Activated CD4-positive, alpha-beta T cell treated with anti-CD3 and anti-CD28 coated beads, Interleukin-2, amount 10 ng/mL, durations not matched to agents 24 days and 14 days (primary cell): ENCODE measurements around the gene FAM120B. TPM values are rescaled to one million over a fixed set of nuclear protein-coding genes. Genes with fewer than 3 reads are reported as not detected.

Experiments
- DNase-seq: peaks from one replicate; pipeline ENCODE4 v3.0.0; 2022
- H3K27ac Mint-ChIP-seq: one replicate; pipeline ENCODE4 v1.8.0; 2022; ENCODE audit warnings: mild to moderate bottlenecking, mixed read lengths
- H3K27me3 Mint-ChIP-seq: one replicate; pipeline ENCODE4 v1.8.0; 2022; ENCODE audit warnings: mixed read lengths
- H3K36me3 Mint-ChIP-seq: one replicate; pipeline ENCODE4 v1.8.0; 2022; ENCODE audit warnings: low read depth, mild to moderate bottlenecking, mixed read lengths
- H3K4me1 Mint-ChIP-seq: one replicate; pipeline ENCODE4 v1.8.0; 2021; ENCODE audit warnings: mixed read lengths
- H3K4me3 Mint-ChIP-seq: one replicate; pipeline ENCODE4 v1.8.0; 2022; ENCODE audit warnings: mild to moderate bottlenecking, moderate library complexity, mixed read lengths
- H3K9me3 Mint-ChIP-seq: one replicate; pipeline ENCODE4 v1.8.0; 2021; ENCODE audit warnings: mixed read lengths
- intact Hi-C: fragments of 100-400 bp; cut with micrococcal nuclease; formaldehyde crosslinking; loops from one replicate; pipeline ENCODE4 v1.15.1; 2023
- total RNA-seq: library from RNA; stranded (reverse); gene quantifications from 2 replicates; pipeline ENCODE4 v1.2.3, GENCODE V29; 2022

FAM120B gene
- total RNA-seq, 1 donor from 2014 or later: 19.3 TPM

GRCh38 chr6:170267688-170268087, 38.9 kb upstream of the FAM120B start:
- Mint-ChIP-seq H3K4me3 (no peak overlapping the region), H3K9me3 (no peaks in the 10 kb centered on the region)

GRCh38 chr6:170268216-170269129, 38.1 kb upstream of the FAM120B start:
- intact Hi-C loops: no loop called here
- no peaks in the 10 kb centered on the region for H3K9me3 Mint-ChIP-seq
- H3K27ac Mint-ChIP-seq: no peak overlapping the region
- DNase-seq: no peak
- H3K4me1 Mint-ChIP-seq: peaks cover 10% of the 10 kb centered on the region
- peaks cover 51% of the 10 kb centered on the region for H3K27me3 Mint-ChIP-seq
- no peaks in the 10 kb centered on the region for H3K36me3 Mint-ChIP-seq
- H3K4me3 Mint-ChIP-seq: no peak overlapping the region

More at GRCh38 chr6:170267688-170268087, 38.9 kb upstream of the FAM120B start:
- no peak overlapping the region for H3K27ac Mint-ChIP-seq
- H3K27me3 Mint-ChIP-seq: peaks cover 54% of the 10 kb centered on the region
- peaks cover 10% of the 10 kb centered on the region for H3K4me1 Mint-ChIP-seq
- DNase-seq: no peak
- intact Hi-C loops: no loop called here
- H3K36me3 Mint-ChIP-seq: no peaks in the 10 kb centered on the region

- no peak overlapping the region for H3K27ac Mint-ChIP-seq
Observed at GRCh38 chr6:170269151-170269845, 37.3 kb upstream of the FAM120B start.

GRCh38 chr6:170269846-170270541, 36.6 kb upstream of the FAM120B start:
- peaks cover 54% of the 10 kb centered on the region for H3K27me3 Mint-ChIP-seq
- H3K9me3 Mint-ChIP-seq: no peaks in the 10 kb centered on the region
- no peak for DNase-seq
- intact Hi-C loops: no loop called here
- H3K4me3 Mint-ChIP-seq: no peak overlapping the region
- H3K36me3 Mint-ChIP-seq: no peaks in the 10 kb centered on the region
- H3K27ac Mint-ChIP-seq: no peak overlapping the region
- peaks cover 12% of the 10 kb centered on the region for H3K4me1 Mint-ChIP-seq

More at GRCh38 chr6:170269151-170269845, 37.3 kb upstream of the FAM120B start:
- Mint-ChIP-seq H3K4me3 (no peak overlapping the region), H3K36me3 (no peaks in the 10 kb centered on the region), H3K9me3 (no peaks in the 10 kb centered on the region), H3K27me3 (peaks cover 55% of the 10 kb centered on the region), H3K4me1 (peaks cover 12% of the 10 kb centered on the region)
- intact Hi-C loops: no loop called here
- DNase-seq: no peak

GRCh38 chr6:170270984-170271593, 35.5 kb upstream of the FAM120B start:
- Mint-ChIP-seq H3K27me3 (peaks cover 54% of the 10 kb centered on the region), H3K36me3 (no peaks in the 10 kb centered on the region), H3K9me3 (no peaks in the 10 kb centered on the region), H3K4me3 (peak overlapping the region; percentile 70), H3K4me1 (peaks cover 12% of the 10 kb centered on the region), H3K27ac (peak overlapping the region; percentile 32)
- no peak for DNase-seq
- intact Hi-C loops: no loop called here

- Mint-ChIP-seq H3K36me3 (no peaks in the 10 kb centered on the region), H3K9me3 (no peaks in the 10 kb centered on the region), H3K27me3 (peaks cover 59% of the 10 kb centered on the region), H3K4me1 (peaks cover 12% of the 10 kb centered on the region), H3K27ac (peak overlapping the region; percentile 32), H3K4me3 (peak overlapping the region; percentile 70)
- peak; percentile 91 for DNase-seq
- intact Hi-C loops: no loop called here
Observed at GRCh38 chr6:170271771-170272314, 34.7 kb upstream of the FAM120B start.

- intact Hi-C loops: no loop called here
- Mint-ChIP-seq H3K4me3 (peak overlapping the region; percentile 70), H3K36me3 (no peaks in the 10 kb centered on the region), H3K4me1 (peaks cover 12% of the 10 kb centered on the region), H3K27me3 (peaks cover 63% of the 10 kb centered on the region), H3K9me3 (no peaks in the 10 kb centered on the region), H3K27ac (no peak overlapping the region)
- DNase-seq: no peak
Observed at GRCh38 chr6:170272341-170273065, 34.1 kb upstream of the FAM120B start.

GRCh38 chr6:170273191-170273590, 33.4 kb upstream of the FAM120B start:
- no peak overlapping the region for H3K27ac Mint-ChIP-seq

GRCh38 chr6:170273681-170274080, 32.9 kb upstream of the FAM120B start:
- no peaks in the 10 kb centered on the region for H3K36me3 Mint-ChIP-seq
- peaks cover 12% of the 10 kb centered on the region for H3K4me1 Mint-ChIP-seq
- no peak overlapping the region for H3K4me3 Mint-ChIP-seq
- DNase-seq: no peak
- H3K27me3 Mint-ChIP-seq: peaks cover 65% of the 10 kb centered on the region
- no peaks in the 10 kb centered on the region for H3K9me3 Mint-ChIP-seq
- intact Hi-C loops: no loop called here
- H3K27ac Mint-ChIP-seq: no peak overlapping the region

More at GRCh38 chr6:170273191-170273590, 33.4 kb upstream of the FAM120B start:
- peaks cover 12% of the 10 kb centered on the region for H3K4me1 Mint-ChIP-seq
- H3K36me3 Mint-ChIP-seq: no peaks in the 10 kb centered on the region
- no peak overlapping the region for H3K4me3 Mint-ChIP-seq
- intact Hi-C loops: no loop called here
- peaks cover 61% of the 10 kb centered on the region for H3K27me3 Mint-ChIP-seq
- no peak for DNase-seq
- H3K9me3 Mint-ChIP-seq: no peaks in the 10 kb centered on the region

GRCh38 chr6:170274713-170275560, 31.6 kb upstream of the FAM120B start:
- Mint-ChIP-seq H3K36me3 (no peaks in the 10 kb centered on the region), H3K4me1 (peaks cover 17% of the 10 kb centered on the region), H3K27ac (no peak overlapping the region), H3K4me3 (no peak overlapping the region), H3K9me3 (no peaks in the 10 kb centered on the region), H3K27me3 (peaks cover 67% of the 10 kb centered on the region)
- intact Hi-C loops: no loop called here
- DNase-seq: no peak

GRCh38 chr6:170276369-170277057, 30.0 kb upstream of the FAM120B start:
- no peaks in the 10 kb centered on the region for H3K9me3 Mint-ChIP-seq
- H3K4me3 Mint-ChIP-seq: no peak overlapping the region
- DNase-seq: no peak
- no peak overlapping the region for H3K27ac Mint-ChIP-seq
- intact Hi-C loops: no loop called here
- no peaks in the 10 kb centered on the region for H3K36me3 Mint-ChIP-seq
- peaks cover 16% of the 10 kb centered on the region for H3K4me1 Mint-ChIP-seq
- H3K27me3 Mint-ChIP-seq: peaks cover 61% of the 10 kb centered on the region
